Adrenal gland (tissue), 12 donors: ENCODE data around the gene FTCDNL1. TPM values are rescaled to one million over a fixed set of nuclear protein-coding genes. Genes with fewer than 3 reads are reported as not detected.

Source experiments
- DNase-seq, 7 donors: peaks; one replicate each; pipeline ENCODE4 v3.0.0-alpha.2; 2019 to 2020
- H3K27ac ChIP-seq, 5 donors: fragments of 200-600 bp; sonication (generic) in 4 of 5; 1 replicate in 3 of 5; 2 replicates in 2 of 5; pipeline versions ENCODE4 v1.5.1 to v1.8.0; 2016 to 2020; ENCODE audit warnings: mild to moderate bottlenecking in 1 of 5
- H3K27me3 ChIP-seq: fragments of 200-600 bp; 2 replicates; pipeline ENCODE4 v1.8.0; 2021
- H3K36me3 ChIP-seq, 2 donors: fragments of 200-600 bp; replicated peaks in 1 of 2; 1 replicate in 1 of 2; 2 replicates in 1 of 2; pipeline versions ENCODE4 v1.5.1 to v1.8.0; 2018 to 2022
- H3K4me1 ChIP-seq, 2 donors: fragments of 200-600 bp; replicated peaks in 1 of 2; 1 replicate in 1 of 2; 2 replicates in 1 of 2; pipeline versions ENCODE4 v1.5.1 to v1.8.0; 2018 to 2021
- H3K4me3 ChIP-seq, 4 donors: fragments of 200-600 bp; sonication (generic) in 3 of 4; one replicate each; pipeline ENCODE4 v1.5.1; 2016 to 2018
- H3K9me3 ChIP-seq, 3 donors: fragments of 200-600 bp; sonication (generic) in 1 of 3; replicated peaks in 1 of 3; 1 replicate in 2 of 3; 2 replicates in 1 of 3; pipeline versions ENCODE4 v1.5.1 to v1.8.0; 2016 to 2021
- POLR2A ChIP-seq, 2 donors: fragments of 450-650 bp; IDR thresholded peaks; one replicate each; pipeline ENCODE4 v1.6.1; 2017; ENCODE audit warnings: antibody characterized with exemption in 2 of 2, mild to moderate bottlenecking in 2 of 2, moderate library complexity in 1 of 2
- WGBS, 4 donors: extraction: QIAGEN DNeasy Blood & Tissue Kit in 2 of 4; methylation state at CpG; one replicate each; pipeline versions ENCODE4 v1.1.5 to v1.1.7; 2013 to 2017; 5-methylcytosine and 5-hydroxymethylcytosine counted together
- intact Hi-C, 2 donors: fragments of 100-400 bp; cut with DNase I; formaldehyde crosslinking; loops; one replicate each; pipeline versions ENCODE4 v1.14.1 to v1.15.0; 2022 to 2023
- polyA plus RNA-seq, 3 donors: library from polyadenylated mRNA; stranded (reverse); fragments of 200-250 nt in 2 of 3; fragments of 350-450 nt in 1 of 3; fragmentation: Illumina TruSeq in 1 of 3; extraction: RNeasy Lipid Tissue Mini Kit (QIAGEN cat#74804) in 1 of 3; gene quantifications; one replicate each; pipeline ENCODE4 v1.2.3, GENCODE V29; 2013 to 2014
- total RNA-seq, 9 donors: library from RNA; depleted of rRNA in 4 of 9; stranded (reverse); fragments of >200 nt in 4 of 9; fragments of 120-200 nt in 1 of 9; fragmentation: NEBNext Ultra II Directional in 1 of 9; extraction: Animal tissue kit (Norgen Biotek cat#: 25700) in 1 of 9; gene quantifications; one replicate each; pipeline versions ENCODE4 v1.1.0 to v1.2.4, GENCODE V29; 2013 to 2023
- TF ChIP-seq, protein P1 (sequence below), 6 experiments: fragments of 450-650 bp in 4 of 6; fragments of 200-600 bp in 2 of 6; sonication (generic) in 1 of 6; IDR thresholded peaks; 1 replicate in 5 of 6; 2 replicates in 1 of 6; pipeline versions ENCODE4 v1.5.1 to v1.8.0; 2016 to 2021; ENCODE audit warnings: antibody characterized with exemption in 6 of 6, mild to moderate bottlenecking in 2 of 6, moderate library complexity in 1 of 6
- donor health status: healthy with polysubstance abuse.
- donor health status: Bipolar disorder and iron deficiency.
- donor health status: DM: yes; HTN: yes; CAD: no.
- donor health status: DM: no; HTN: no; CAD: no.
- donor health status: DM: no; HTN: no; CAD: no.
- donor health status: DM: yes; HTN: yes; CAD: no.

Gene FTCDNL1
- total and polyA plus RNA-seq, 12 donors: 2.6 to 19.1 (median 10.1) TPM

DNA sequence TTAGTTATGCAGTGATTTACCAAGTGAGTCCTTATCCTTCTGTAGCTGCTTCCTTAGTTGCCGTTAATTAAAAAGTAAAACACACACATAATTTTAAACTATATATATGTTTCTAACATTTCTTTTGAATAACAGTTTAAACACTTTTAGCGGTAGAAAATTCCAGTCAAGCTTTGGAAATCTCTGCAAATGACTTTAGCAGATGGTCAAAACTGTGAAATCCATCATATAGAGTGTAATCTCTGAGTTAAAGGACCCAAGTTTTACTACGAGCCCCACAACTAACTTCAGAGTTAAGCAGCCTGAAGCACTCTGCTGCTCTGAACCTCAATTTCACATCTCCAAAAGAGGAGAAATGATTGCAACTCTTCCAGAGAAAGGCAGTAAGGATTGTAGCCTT is 96.2 kb downstream of the FTCDNL1 start:
- no peak overlapping the region for H3K4me3 ChIP-seq
- no peaks in the 10 kb centered on the region for H3K4me1 ChIP-seq
- TF ChIP-seq, protein P1, sequence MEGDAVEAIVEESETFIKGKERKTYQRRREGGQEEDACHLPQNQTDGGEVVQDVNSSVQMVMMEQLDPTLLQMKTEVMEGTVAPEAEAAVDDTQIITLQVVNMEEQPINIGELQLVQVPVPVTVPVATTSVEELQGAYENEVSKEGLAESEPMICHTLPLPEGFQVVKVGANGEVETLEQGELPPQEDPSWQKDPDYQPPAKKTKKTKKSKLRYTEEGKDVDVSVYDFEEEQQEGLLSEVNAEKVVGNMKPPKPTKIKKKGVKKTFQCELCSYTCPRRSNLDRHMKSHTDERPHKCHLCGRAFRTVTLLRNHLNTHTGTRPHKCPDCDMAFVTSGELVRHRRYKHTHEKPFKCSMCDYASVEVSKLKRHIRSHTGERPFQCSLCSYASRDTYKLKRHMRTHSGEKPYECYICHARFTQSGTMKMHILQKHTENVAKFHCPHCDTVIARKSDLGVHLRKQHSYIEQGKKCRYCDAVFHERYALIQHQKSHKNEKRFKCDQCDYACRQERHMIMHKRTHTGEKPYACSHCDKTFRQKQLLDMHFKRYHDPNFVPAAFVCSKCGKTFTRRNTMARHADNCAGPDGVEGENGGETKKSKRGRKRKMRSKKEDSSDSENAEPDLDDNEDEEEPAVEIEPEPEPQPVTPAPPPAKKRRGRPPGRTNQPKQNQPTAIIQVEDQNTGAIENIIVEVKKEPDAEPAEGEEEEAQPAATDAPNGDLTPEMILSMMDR (IDR thresholded peaks at IDR 0.05): no peak
- TF ChIP-seq POLR2A (IDR thresholded peaks at IDR 0.05): no peak
- no peaks in the 10 kb centered on the region for H3K27me3 ChIP-seq
- intact Hi-C loops: no loop called here
- no peak overlapping the region for H3K27ac ChIP-seq
- H3K36me3 ChIP-seq: no peaks in the 10 kb centered on the region
- H3K9me3 ChIP-seq: no peaks in the 10 kb centered on the region
- DNase-seq: no peak
- WGBS, 4 donors: 88 to 99% (median 91%) methylated on average over 3 of the region's 3 CpGs

DNA sequence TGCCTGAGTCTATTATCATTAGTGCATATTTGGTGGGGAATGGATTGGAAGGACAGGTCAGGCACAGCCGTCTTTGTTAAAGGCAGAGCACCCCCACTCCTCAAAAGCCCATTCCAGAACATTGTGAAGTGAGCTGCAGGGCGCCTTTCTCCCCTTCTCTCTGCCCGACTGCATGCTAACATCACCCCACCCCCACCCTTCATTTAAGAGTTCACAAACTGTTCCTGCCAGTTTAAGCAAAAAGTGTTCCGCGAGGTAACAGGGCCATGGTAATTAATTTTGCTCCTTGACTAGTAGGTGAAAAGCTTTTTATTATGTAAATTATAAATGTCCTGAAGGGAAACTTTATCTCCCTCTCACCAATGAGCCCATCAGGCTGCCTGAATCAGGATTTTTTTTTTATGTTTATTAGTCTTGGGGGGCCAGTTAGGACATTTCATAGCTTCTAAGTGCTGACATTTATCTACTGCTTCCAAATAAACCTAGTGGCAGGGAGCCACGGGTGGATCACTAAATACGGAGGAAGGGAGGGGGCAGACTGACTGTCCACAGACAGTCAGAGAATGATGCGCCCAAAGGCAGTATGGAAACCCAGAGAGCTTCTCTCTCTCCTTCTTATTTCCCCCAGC is 99.4 kb downstream of the FTCDNL1 start:
- H3K9me3 ChIP-seq: no peaks in the 10 kb centered on the region
- intact Hi-C loops: no loop called here
- no peak for TF ChIP-seq POLR2A (IDR thresholded peaks at IDR 0.05)
- TF ChIP-seq, protein P1 (IDR thresholded peaks at IDR 0.05): no peak
- WGBS, 4 donors: 73 to 79% (median 75%) methylated on average over 8 of the region's 8 CpGs
- no peak for DNase-seq
- no peaks in the 10 kb centered on the region for H3K27me3 ChIP-seq
- H3K36me3 ChIP-seq: no peaks in the 10 kb centered on the region
- H3K4me1 ChIP-seq: no peaks in the 10 kb centered on the region
- H3K27ac ChIP-seq: no peak overlapping the region
- H3K4me3 ChIP-seq: no peak overlapping the region

DNA sequence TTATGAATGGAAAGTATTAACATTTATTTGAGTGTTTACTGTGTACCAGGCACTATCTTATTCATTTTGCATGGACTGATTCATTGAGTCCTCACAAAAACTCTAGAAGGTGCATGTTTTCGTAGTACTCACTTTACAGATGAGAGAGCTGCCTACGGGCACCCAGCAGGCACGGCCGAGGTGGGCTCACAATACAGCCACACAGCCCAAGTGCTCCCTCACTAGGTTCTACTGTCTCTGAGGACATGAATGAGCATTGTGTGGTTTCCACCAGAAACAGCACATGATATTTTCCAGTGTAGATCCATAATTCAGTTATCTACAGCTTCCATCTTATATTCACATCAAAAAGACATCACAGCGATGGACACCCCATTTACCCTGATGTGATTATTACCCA is 101.4 kb downstream of the FTCDNL1 start:
- Histone ChIP-seq H3K27ac (no peak overlapping the region), H3K4me1 (peaks cover 0 to 4% of the 10 kb centered on the region in 2 donors), H3K9me3 (no peaks in the 10 kb centered on the region), H3K36me3 (no peaks in the 10 kb centered on the region), H3K4me3 (no peak overlapping the region), H3K27me3 (no peaks in the 10 kb centered on the region)
- TF ChIP-seq, protein P1 (IDR thresholded peaks at IDR 0.05): no peak
- TF ChIP-seq POLR2A (IDR thresholded peaks at IDR 0.05): no peak
- intact Hi-C loops: no loop called here
- no peak for DNase-seq
- 88 to 96% (median 94%) methylated on average over 2 to 5 of the region's 5 CpGs for WGBS, 4 donors

DNA sequence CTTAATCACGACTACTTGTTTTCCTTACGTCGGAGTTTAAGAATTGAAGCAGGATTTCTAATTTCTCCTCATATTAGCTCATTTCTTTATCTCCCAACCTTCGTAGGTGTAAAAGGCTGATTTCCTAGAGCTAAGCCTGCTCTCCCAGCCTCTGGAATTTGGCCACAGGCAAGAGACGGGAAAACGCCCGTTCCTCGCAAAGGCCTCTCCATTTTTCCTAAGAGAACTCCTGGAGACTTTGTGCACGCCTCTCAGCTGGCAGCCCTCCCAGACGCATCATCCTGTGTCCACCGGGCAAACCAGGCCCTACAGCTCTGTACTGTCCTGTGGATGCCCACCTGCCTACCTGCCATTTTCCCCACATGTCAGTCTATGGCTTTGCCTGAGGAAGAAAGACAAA is 106.3 kb downstream of the FTCDNL1 start:
- Histone ChIP-seq H3K9me3 (no peaks in the 10 kb centered on the region), H3K4me3 (no peak overlapping the region), H3K36me3 (no peaks in the 10 kb centered on the region), H3K27me3 (no peaks in the 10 kb centered on the region), H3K4me1 (peaks cover 4% of the 10 kb centered on the region in 2 donors), H3K27ac (no peak overlapping the region)
- intact Hi-C loops: no loop called here
- 81 to 97% (median 89%) methylated on average over 11 of the region's 11 CpGs for WGBS, 4 donors
- no peak for DNase-seq
- TF ChIP-seq, protein P1 (IDR thresholded peaks at IDR 0.05): no peak
- no peak for TF ChIP-seq POLR2A (IDR thresholded peaks at IDR 0.05)
